HepG2 (cell line): ENCODE data around the gene PAK1IP1. TPM values are rescaled to one million over a fixed set of nuclear protein-coding genes. Genes with fewer than 3 reads are reported as not detected.

Experiments
- ARID3A ChIP-seq: IDR thresholded peaks from 2 replicates; pipeline ENCODE4 v1.6.1; 2012; ENCODE audit warnings: low read depth, low read length, improper control_type of control experiment
- BRCA1 ChIP-seq: sonication (generic); formaldehyde crosslinking; IDR thresholded peaks from 2 replicates; pipeline ENCODE4 v1.4.0; 2020; ENCODE audit warnings: missing genetic modification reagents
- CBX2 ChIP-seq, 2 experiments: fragments of 200-600 bp in 1 of 2; sonication (generic); formaldehyde crosslinking in 1 of 2; IDR thresholded peaks; 2 replicates each; pipeline versions ENCODE4 v1.7.0 to v1.8.1; 2018 to 2022; ENCODE audit warnings: low read depth in 2 of 2, low read length in 1 of 2, mild to moderate bottlenecking in 1 of 2, missing genetic modification reagents in 1 of 2
- CEBPB ChIP-seq: IDR thresholded peaks from 2 replicates; pipeline ENCODE4 v1.6.1; 2011; ENCODE audit warnings: low read depth, low read length, improper control_type of control experiment, borderline replicate concordance
- FOXM1 ChIP-seq: sonication (generic); formaldehyde crosslinking; IDR thresholded peaks from 2 replicates; pipeline ENCODE4 v1.5.0; 2020; ENCODE audit warnings: missing genetic modification reagents
- GTF3A ChIP-seq: sonication (generic); formaldehyde crosslinking; conservative IDR thresholded peaks from 2 replicates; pipeline ENCODE4 v1.4.0; 2020; ENCODE audit warnings: mild to moderate bottlenecking, missing genetic modification reagents
- KLF16 ChIP-seq, 2 experiments: sonication (generic) in 1 of 2; formaldehyde crosslinking in 1 of 2; IDR thresholded peaks; 2 replicates each; pipeline versions ENCODE4 v1.6.1 to v1.8.0; 2016 to 2023; ENCODE audit warnings: missing genetic modification reagents in 2 of 2, missing compliant biosample characterization in 1 of 2
- NCOA1 ChIP-seq: sonication (generic); formaldehyde crosslinking; IDR thresholded peaks from 2 replicates; pipeline ENCODE4 v1.9.0; 2021; ENCODE audit warnings: missing genetic modification reagents
- NFYB ChIP-seq: sonication (generic); formaldehyde crosslinking; IDR thresholded peaks from 2 replicates; pipeline ENCODE4 v1.4.0; 2020; ENCODE audit warnings: missing genetic modification reagents
- SUZ12 ChIP-seq: fragments of 150-350 bp; IDR thresholded peaks from 2 replicates; pipeline ENCODE4 v1.6.1; 2014; ENCODE audit warnings: low read depth, low read length
- ZBTB25 ChIP-seq: IDR thresholded peaks from 2 replicates; pipeline ENCODE4 v1.6.1; 2018; ENCODE audit warnings: missing genetic modification reagents
- ZNF160 ChIP-seq: sonication (generic); formaldehyde crosslinking; IDR thresholded peaks from 2 replicates; pipeline ENCODE4 v1.8.0; 2022; ENCODE audit warnings: mild to moderate bottlenecking, inconsistent platforms, missing genetic modification reagents
- ZNF44 ChIP-seq: sonication (generic); formaldehyde crosslinking; IDR thresholded peaks from 2 replicates; pipeline ENCODE4 v1.5.1; 2020; ENCODE audit warnings: mild to moderate bottlenecking, missing genetic modification reagents
- ZNF570 ChIP-seq: sonication (generic); formaldehyde crosslinking; IDR thresholded peaks from 2 replicates; pipeline ENCODE4 v1.4.0; 2020; ENCODE audit warnings: mild to moderate bottlenecking, missing genetic modification reagents, borderline replicate concordance
- ZNF574 ChIP-seq: sonication (generic); formaldehyde crosslinking; IDR thresholded peaks from 2 replicates; pipeline ENCODE4 v1.4.0; 2020; ENCODE audit warnings: missing genetic modification reagents
- ZNF839 ChIP-seq: sonication (generic); formaldehyde crosslinking; IDR thresholded peaks from 2 replicates; pipeline ENCODE4 v1.4.0; 2020; ENCODE audit warnings: missing genetic modification reagents, mild to moderate bottlenecking, borderline replicate concordance
- ZSCAN20 ChIP-seq: sonication (generic); formaldehyde crosslinking; IDR thresholded peaks from 2 replicates; pipeline ENCODE4 v1.4.0; 2020; ENCODE audit warnings: missing genetic modification reagents, mild to moderate bottlenecking, borderline replicate concordance
- polyA plus RNA-seq, 8 experiments: library from polyadenylated mRNA; depleted of rRNA in 3 of 8; stranded (reverse) in 7 of 8; unstranded in 1 of 8; fragments of >200 nt; fragmentation: Illumina TruSeq in 4 of 8; extraction: Trizol in 4 of 8; gene quantifications; 2 replicates each; pipeline versions ENCODE4 v1.2.1 to v1.2.3, GENCODE V29; 2011 to 2016; ENCODE audit warnings: low read depth in 4 of 8, missing spikeins in 1 of 8, mixed read lengths in 1 of 8; ENCODE audit not compliant: insufficient read depth in 1 of 8
- total RNA-seq, 5 experiments: library from RNA; depleted of rRNA; stranded (reverse); fragments of >200 nt; fragmentation: Illumina TruSeq; extraction: Trizol; gene quantifications; 2 replicates each; pipeline ENCODE4 v1.2.3, GENCODE V29; 2016; ENCODE audit warnings: low read depth in 1 of 5
- TF ChIP-seq, protein P1 (sequence below): sonication (generic); formaldehyde crosslinking; IDR thresholded peaks from 2 replicates; pipeline ENCODE4 v1.5.0; 2020; ENCODE audit warnings: missing genetic modification reagents
- TF ChIP-seq, protein P2 (sequence below): sonication (generic); formaldehyde crosslinking; IDR thresholded peaks from 2 replicates; pipeline ENCODE4 v1.5.1; 2020; ENCODE audit warnings: mild to moderate bottlenecking, missing genetic modification reagents

PAK1IP1 gene
- total and polyA plus RNA-seq, 2 of the 13 experiments (the other 11 are each of a cell fraction or from before 2014, with no cell fraction given), result 23.4 to 66.2 TPM

DNA sequence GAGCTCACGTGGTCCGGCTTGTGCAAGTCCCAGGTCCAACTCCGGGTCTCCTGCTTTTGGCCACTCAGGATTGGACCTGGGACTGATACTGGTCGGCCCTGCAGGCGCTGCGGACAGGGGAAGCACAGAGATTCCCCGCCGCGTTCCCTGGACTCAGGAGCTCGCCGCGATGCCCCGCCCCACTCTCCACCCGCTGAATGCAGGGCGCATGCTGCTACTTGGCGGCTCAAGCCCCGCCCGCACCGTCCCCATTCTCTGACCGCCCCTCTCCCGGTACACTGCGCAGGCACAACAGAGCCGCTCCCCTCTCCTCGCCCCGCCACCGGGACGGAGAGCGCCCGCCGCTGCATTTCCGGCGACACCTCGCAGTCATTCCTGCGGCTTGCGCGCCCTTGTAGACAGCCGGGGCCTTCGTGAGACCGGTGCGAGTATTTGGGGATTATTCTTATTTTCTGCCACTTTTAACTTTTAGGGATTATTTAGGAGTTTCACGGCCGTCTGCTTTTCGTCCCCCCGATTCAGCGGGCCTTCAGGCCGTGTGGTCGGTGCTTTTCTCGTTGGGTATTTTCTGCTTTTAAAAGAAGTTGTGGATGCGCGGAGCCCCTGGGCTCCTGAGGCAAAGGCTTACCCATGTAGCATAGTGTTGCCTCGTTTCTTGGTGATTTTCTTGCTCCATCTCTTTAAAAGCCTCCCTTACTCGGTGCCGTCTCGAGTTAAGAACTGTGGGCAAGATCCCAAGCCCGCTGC is 28.2 kb downstream of the PAK1IP1 start, which contains the start of gene TMEM14C (continued):
- TF ChIP-seq SUZ12 (no peak), CBX2 (IDR thresholded peaks at IDR 0.05; ENCODE audit: low read depth, low read length) (no peak), CBX2 (CRISPR knock-in tag; IDR thresholded peaks at IDR 0.05; ENCODE audit: low read depth) (0 out of 2 replicates have a peak, but pooled peaks have one; percentile 35), KLF16 (CRISPR knock-in tag; IDR thresholded peaks at IDR 0.05) (peak in 1 of 2 experiments; percentile 86; a peak in 2 of 4 replicates), ZNF570 (CRISPR knock-in tag) (peak; percentile 68; the same call in 1 of the 2 replicates), CEBPB (peak; percentile 97), NCOA1 (CRISPR knock-in tag) (no peak), ZNF44 (CRISPR knock-in tag) (0 out of 2 replicates have a peak, but pooled peaks have one; percentile 41), ZNF839 (CRISPR knock-in tag) (no peak), ZNF160 (peak; percentile 84; the same call in 1 of the 2 replicates), ZNF574 (CRISPR knock-in tag) (peak; percentile 90), ARID3A (peak; percentile 45; the same call in 1 of the 2 replicates), BRCA1 (CRISPR knock-in tag) (peak; percentile 89), GTF3A (CRISPR knock-in tag) (peak; percentile 98), ZBTB25 (CRISPR knock-in tag) (peak; percentile 100), ZSCAN20 (CRISPR knock-in tag) (0 out of 2 replicates have a peak, but pooled peaks have one; percentile 78), NFYB (CRISPR knock-in tag) (peak; percentile 60), FOXM1 (no peak)
- TF ChIP-seq, protein P1, sequence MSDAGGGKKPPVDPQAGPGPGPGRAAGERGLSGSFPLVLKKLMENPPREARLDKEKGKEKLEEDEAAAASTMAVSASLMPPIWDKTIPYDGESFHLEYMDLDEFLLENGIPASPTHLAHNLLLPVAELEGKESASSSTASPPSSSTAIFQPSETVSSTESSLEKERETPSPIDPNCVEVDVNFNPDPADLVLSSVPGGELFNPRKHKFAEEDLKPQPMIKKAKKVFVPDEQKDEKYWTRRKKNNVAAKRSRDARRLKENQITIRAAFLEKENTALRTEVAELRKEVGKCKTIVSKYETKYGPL (CRISPR knock-in tag), result no peak; the same call in 1 of the 2 replicates
- TF ChIP-seq, protein P2, sequence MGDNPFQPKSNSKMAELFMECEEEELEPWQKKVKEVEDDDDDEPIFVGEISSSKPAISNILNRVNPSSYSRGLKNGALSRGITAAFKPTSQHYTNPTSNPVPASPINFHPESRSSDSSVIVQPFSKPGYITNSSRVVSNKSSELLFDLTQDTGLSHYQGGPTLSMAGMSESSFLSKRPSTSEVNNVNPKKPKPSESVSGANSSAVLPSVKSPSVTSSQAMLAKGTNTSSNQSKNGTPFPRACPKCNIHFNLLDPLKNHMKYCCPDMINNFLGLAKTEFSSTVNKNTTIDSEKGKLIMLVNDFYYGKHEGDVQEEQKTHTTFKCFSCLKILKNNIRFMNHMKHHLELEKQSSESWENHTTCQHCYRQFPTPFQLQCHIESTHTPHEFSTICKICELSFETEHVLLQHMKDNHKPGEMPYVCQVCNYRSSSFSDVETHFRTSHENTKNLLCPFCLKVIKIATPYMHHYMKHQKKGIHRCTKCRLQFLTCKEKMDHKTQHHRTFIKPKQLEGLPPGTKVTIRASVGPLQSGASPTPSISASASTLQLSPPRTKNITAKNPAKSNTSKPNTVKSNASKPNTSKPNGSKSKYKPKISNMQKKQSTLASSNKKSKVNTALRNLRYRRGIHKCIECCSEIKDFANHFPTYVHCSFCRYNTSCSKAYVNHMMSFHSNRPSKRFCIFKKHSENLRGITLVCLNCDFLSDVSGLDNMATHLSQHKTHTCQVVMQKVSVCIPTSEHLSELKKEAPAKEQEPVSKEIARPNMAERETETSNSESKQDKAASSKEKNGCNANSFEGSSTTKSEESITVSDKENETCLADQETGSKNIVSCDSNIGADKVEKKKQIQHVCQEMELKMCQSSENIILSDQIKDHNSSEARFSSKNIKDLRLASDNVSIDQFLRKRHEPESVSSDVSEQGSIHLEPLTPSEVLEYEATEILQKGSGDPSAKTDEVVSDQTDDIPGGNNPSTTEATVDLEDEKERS, result peak; percentile 83
